NT2/D1 (cell line): ENCODE results near the gene PCGF1.
"Not testable (repeated sequence)": the region's sequence is repeated elsewhere in the genome, so short reads cannot be mapped to it uniquely, and the experiment has no call there.

ENCODE experiments used
- DNase-seq: peaks from one replicate; pipeline ENCODE4 v3.0.0-alpha.2; 2011; ENCODE audit warnings: low read depth, low spot score
- H3K27me3 ChIP-seq: 2 replicates; pipeline ENCODE4 v1.6.0; 2011; ENCODE audit warnings: mild to moderate bottlenecking; ENCODE audit not compliant: insufficient read length, insufficient read depth
- H3K36me3 ChIP-seq: 2 replicates; pipeline ENCODE4 v1.6.1; 2011; ENCODE audit warnings: mild to moderate bottlenecking, low read length, mixed read lengths; ENCODE audit not compliant: insufficient read depth, insufficient read length
- H3K4me1 ChIP-seq: 2 replicates; pipeline ENCODE4 v1.5.1; 2011; ENCODE audit not compliant: insufficient read depth, insufficient read length
- H3K4me3 ChIP-seq: 2 replicates; pipeline ENCODE4 v1.5.1; 2011; ENCODE audit warnings: low read depth; ENCODE audit not compliant: insufficient read length
- H3K9ac ChIP-seq: 2 replicates; pipeline ENCODE4 v1.6.0; 2011; ENCODE audit warnings: low read depth; ENCODE audit not compliant: insufficient read length
- H3K9me3 ChIP-seq: 2 replicates; pipeline ENCODE4 v1.5.1; 2011; ENCODE audit warnings: mild to moderate bottlenecking, low read length; ENCODE audit not compliant: insufficient read depth
- SUZ12 ChIP-seq: IDR thresholded peaks from 2 replicates; pipeline ENCODE4 v1.6.1; 2011; ENCODE audit not compliant: insufficient read length, insufficient read depth; ENCODE audit errors: extremely low read depth
- YY1 ChIP-seq: IDR thresholded peaks from 2 replicates; pipeline ENCODE4 v1.6.1; 2011; ENCODE audit not compliant: insufficient read length, insufficient read depth
- ZNF274 ChIP-seq: IDR thresholded peaks from 2 replicates; pipeline ENCODE4 v1.6.1; 2011; ENCODE audit warnings: mild to moderate bottlenecking, low read depth, low read length

PCGF1 gene

GRCh38 chr2:74481961-74482800, 25.3 kb downstream of the PCGF1 start:
- Histone ChIP-seq H3K9me3 (no peaks in the 10 kb centered on the region), H3K4me1 (peaks cover 3% of the 10 kb centered on the region), H3K4me3 (peak overlapping the region; percentile 75), H3K27me3 (no peaks in the 10 kb centered on the region), H3K9ac (peak overlapping the region; percentile 85), H3K36me3 (peaks cover 41% of the 10 kb centered on the region)
- no peak for TF ChIP-seq SUZ12
- DNase-seq, result no peak

GRCh38 chr2:74481431-74481830, 26.1 kb downstream of the PCGF1 start:
- DNase-seq, result no peak
- Histone ChIP-seq H3K4me1 (peaks cover 3% of the 10 kb centered on the region), H3K9ac (peak overlapping the region; percentile 85), H3K9me3 (no peaks in the 10 kb centered on the region), H3K27me3 (no peaks in the 10 kb centered on the region), H3K36me3 (peaks cover 48% of the 10 kb centered on the region), H3K4me3 (peak overlapping the region; percentile 75)
- TF ChIP-seq ZNF274 (no peak), SUZ12 (no peak), YY1 (no peak)

- TF ChIP-seq YY1, result no peak
- TF ChIP-seq ZNF274, result no peak
- no peak for TF ChIP-seq SUZ12
- peaks cover 50% of the 10 kb centered on the region for H3K36me3 ChIP-seq
- H3K9me3 ChIP-seq, result no peaks in the 10 kb centered on the region
- H3K4me1 ChIP-seq, result no peaks in the 10 kb centered on the region
- H3K4me3 ChIP-seq, result no peak overlapping the region
- no peak overlapping the region for H3K9ac ChIP-seq
- no peaks in the 10 kb centered on the region for H3K27me3 ChIP-seq
- no peak for DNase-seq
These were observed 32.6 kb downstream of the PCGF1 start for GRCh38 chr2:74474899-74475298.

GRCh38 chr2:74474481-74474880, 33.0 kb downstream of the PCGF1 start:
- TF ChIP-seq YY1 (no peak), SUZ12 (no peak), ZNF274 (no peak)
- H3K9me3 ChIP-seq, result no peaks in the 10 kb centered on the region
- DNase-seq, result no peak
- H3K4me1 ChIP-seq, result no peaks in the 10 kb centered on the region
- H3K4me3 ChIP-seq, result no peak overlapping the region
- no peaks in the 10 kb centered on the region for H3K27me3 ChIP-seq
- peaks cover 46% of the 10 kb centered on the region for H3K36me3 ChIP-seq
- no peak overlapping the region for H3K9ac ChIP-seq

GRCh38 chr2:74472945-74473258, 34.6 kb downstream of the PCGF1 start:
- no peaks in the 10 kb centered on the region for H3K4me1 ChIP-seq
- peak overlapping the region; percentile 92 for H3K4me3 ChIP-seq
- H3K36me3 ChIP-seq, result peaks cover 36% of the 10 kb centered on the region
- H3K9me3 ChIP-seq, result no peaks in the 10 kb centered on the region
- no peak for TF ChIP-seq SUZ12
- no peak for TF ChIP-seq ZNF274
- no peak for TF ChIP-seq YY1
- no peak for DNase-seq
- peak overlapping the region; percentile 99 for H3K9ac ChIP-seq
- no peaks in the 10 kb centered on the region for H3K27me3 ChIP-seq

- Histone ChIP-seq H3K4me1 (no peaks in the 10 kb centered on the region), H3K9me3 (no peaks in the 10 kb centered on the region), H3K36me3 (peaks cover 31% of the 10 kb centered on the region), H3K27me3 (no peaks in the 10 kb centered on the region), H3K9ac (peak within 1 kb of the TSS; percentile 99), H3K4me3 (peak within 1 kb of the TSS; percentile 92)
- DNase-seq, result peak; percentile 92
- TF ChIP-seq SUZ12 (no peak), YY1 (peak; percentile 74)
These were observed 35.2 kb downstream of the PCGF1 start, which contains the start of gene MRPL53 for GRCh38 chr2:74472086-74472944. TSS of gene MRPL53 (minus strand) at chr2:74472680. CDS start at chr2:74472660, 20 bp downstream.

- H3K36me3 ChIP-seq, result peaks cover 23% of the 10 kb centered on the region
- TF ChIP-seq ZNF274 (no peak), YY1 (no peak), SUZ12 (no peak)
- DNase-seq, result no peak
- H3K27me3 ChIP-seq, result no peaks in the 10 kb centered on the region
- peak overlapping the region; percentile 99 for H3K9ac ChIP-seq
- no peaks in the 10 kb centered on the region for H3K4me1 ChIP-seq
- peak overlapping the region; percentile 92 for H3K4me3 ChIP-seq
- no peaks in the 10 kb centered on the region for H3K9me3 ChIP-seq
These were observed 36.0 kb downstream of the PCGF1 start for GRCh38 chr2:74471332-74472065.

GRCh38 chr2:74470742-74471141, 36.8 kb downstream of the PCGF1 start:
- H3K27me3 ChIP-seq, H3K9me3 ChIP-seq, DNase-seq, H3K9ac ChIP-seq, H3K4me3 ChIP-seq, H3K4me1 ChIP-seq: not testable (repeated sequence)
- peaks cover 17% of the 10 kb centered on the region for H3K36me3 ChIP-seq
